HG03378 (cell line): ENCODE data around the gene MFAP3.
"Not testable (repeated sequence)": the region's sequence is repeated elsewhere in the genome, so short reads cannot be mapped to it uniquely, and the experiment has no call there.

Experiments used
- ATAC-seq: cut with Tn5 transposase; IDR thresholded peaks from one replicate; pipeline ENCODE4 v1.9.1; 2021; ENCODE audit warnings: mild to moderate bottlenecking, moderate library complexity; ENCODE audit not compliant: unreplicated experiment

MFAP3 gene

GRCh38 chr5:154049636-154050035 lies 10.9 kb downstream of the MFAP3 start:
- ATAC-seq = no peak

- ATAC-seq = no peak
Observed at GRCh38 chr5:154053468-154053867, 14.7 kb downstream of the MFAP3 start.

- ATAC-seq = no peak
Observed at GRCh38 chr5:154055201-154055600, 16.4 kb downstream of the MFAP3 start.

GRCh38 chr5:154058055-154059038 lies 19.6 kb downstream of the MFAP3 start:
- ATAC-seq = peak; percentile 66

GRCh38 chr5:154059039-154059430 lies 20.3 kb downstream of the MFAP3 start:
- peak; percentile 75 for ATAC-seq

GRCh38 chr5:154059583-154059982 lies 20.8 kb downstream of the MFAP3 start:
- ATAC-seq = no peak

GRCh38 chr5:154060606-154061005 lies 21.8 kb downstream of the MFAP3 start:
- ATAC-seq = no peak

GRCh38 chr5:154063372-154063771 lies 24.6 kb downstream of the MFAP3 start:
- ATAC-seq = no peak

GRCh38 chr5:154065971-154066370 lies 27.2 kb downstream of the MFAP3 start:
- no peak for ATAC-seq

GRCh38 chr5:154069854-154070253 lies 31.1 kb downstream of the MFAP3 start:
- ATAC-seq = not testable (repeated sequence)

- no peak for ATAC-seq
Observed at GRCh38 chr5:154071799-154072413, 33.1 kb downstream of the MFAP3 start.

GRCh38 chr5:154072414-154073171 lies 33.8 kb downstream of the MFAP3 start:
- peak; percentile 98 for ATAC-seq

GRCh38 chr5:154076240-154076922 lies 37.6 kb downstream of the MFAP3 start:
- no peak for ATAC-seq

GRCh38 chr5:154077696-154078095 lies 38.9 kb downstream of the MFAP3 start:
- ATAC-seq = no peak

- no peak for ATAC-seq
Observed at GRCh38 chr5:154078272-154078671, 39.5 kb downstream of the MFAP3 start.

- no peak for ATAC-seq
Observed at GRCh38 chr5:154081246-154081645, 42.5 kb downstream of the MFAP3 start.

- no peak for ATAC-seq
Observed at GRCh38 chr5:154084062-154084639, 45.4 kb downstream of the MFAP3 start.

GRCh38 chr5:154086146-154086545 lies 47.4 kb downstream of the MFAP3 start:
- ATAC-seq = no peak

- no peak for ATAC-seq
Observed at GRCh38 chr5:154086641-154087040, 47.9 kb downstream of the MFAP3 start.

GRCh38 chr5:154087260-154087659 lies 48.5 kb downstream of the MFAP3 start:
- no peak for ATAC-seq
